ENCODE data around the gene FOXR1. TPM values are rescaled to one million over a fixed set of nuclear protein-coding genes. Genes with fewer than 3 reads are reported as not detected.
"Not testable (repeated sequence)": the region's sequence is repeated elsewhere in the genome, so short reads cannot be mapped to it uniquely, and the experiment has no call there.

FOXR1 gene
- total RNA-seq, 1 donor from 2014 or later = not detected

GRCh38 chr11:119014209-119014924 is 42.8 kb downstream of the FOXR1 start:
- TF ChIP-seq, protein P1, sequence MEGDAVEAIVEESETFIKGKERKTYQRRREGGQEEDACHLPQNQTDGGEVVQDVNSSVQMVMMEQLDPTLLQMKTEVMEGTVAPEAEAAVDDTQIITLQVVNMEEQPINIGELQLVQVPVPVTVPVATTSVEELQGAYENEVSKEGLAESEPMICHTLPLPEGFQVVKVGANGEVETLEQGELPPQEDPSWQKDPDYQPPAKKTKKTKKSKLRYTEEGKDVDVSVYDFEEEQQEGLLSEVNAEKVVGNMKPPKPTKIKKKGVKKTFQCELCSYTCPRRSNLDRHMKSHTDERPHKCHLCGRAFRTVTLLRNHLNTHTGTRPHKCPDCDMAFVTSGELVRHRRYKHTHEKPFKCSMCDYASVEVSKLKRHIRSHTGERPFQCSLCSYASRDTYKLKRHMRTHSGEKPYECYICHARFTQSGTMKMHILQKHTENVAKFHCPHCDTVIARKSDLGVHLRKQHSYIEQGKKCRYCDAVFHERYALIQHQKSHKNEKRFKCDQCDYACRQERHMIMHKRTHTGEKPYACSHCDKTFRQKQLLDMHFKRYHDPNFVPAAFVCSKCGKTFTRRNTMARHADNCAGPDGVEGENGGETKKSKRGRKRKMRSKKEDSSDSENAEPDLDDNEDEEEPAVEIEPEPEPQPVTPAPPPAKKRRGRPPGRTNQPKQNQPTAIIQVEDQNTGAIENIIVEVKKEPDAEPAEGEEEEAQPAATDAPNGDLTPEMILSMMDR (IDR thresholded peaks at IDR 0.05) = no peak
- H3K4me3 Mint-ChIP-seq = no peak overlapping the region
- H3K27me3 Mint-ChIP-seq = no peaks in the 10 kb centered on the region
- DNase-seq (no peak), ATAC-seq (ENCODE audit: low read depth) (no peak)
- intact Hi-C loops (cut with micrococcal nuclease) = no loop called here
- peaks cover 41% of the 10 kb centered on the region for H3K4me1 Mint-ChIP-seq
- no peak overlapping the region for H3K27ac Mint-ChIP-seq
- ChIA-PET CTCF (no interaction called here), POLR2A (interaction anchor here (0.5 to 3.9 kb wide), 3 partner anchors 12 to 18 kb away, joined by 3 to 18 read pairs (median 4); partner anchors contain the start of gene CENATAC)
- H3K9me3 Mint-ChIP-seq = no peaks in the 10 kb centered on the region
- H3K36me3 Mint-ChIP-seq (ENCODE audit: low read depth) = peaks cover 83% of the 10 kb centered on the region

- Mint-ChIP-seq H3K36me3 (ENCODE audit: low read depth) (peaks cover 86% of the 10 kb centered on the region), H3K4me3 (peak overlapping the region; percentile 28), H3K27me3 (no peaks in the 10 kb centered on the region), H3K9me3 (no peaks in the 10 kb centered on the region), H3K4me1 (peaks cover 49% of the 10 kb centered on the region), H3K27ac (no peak overlapping the region)
- TF ChIP-seq, protein P1 (IDR thresholded peaks at IDR 0.05) = no peak
- ChIA-PET CTCF (no interaction called here), POLR2A (interaction anchor here (0.5 to 3.9 kb wide), 3 partner anchors 12 to 41 kb away, joined by 3 to 18 read pairs (median 7); partner anchors contain the start of gene CENATAC)
- intact Hi-C loops (cut with micrococcal nuclease) = loop anchor here (5.0 kb wide), 2 partner anchors 182 to 223 kb away; partner anchors contain the start of gene DDX6
- ATAC-seq (ENCODE audit: low read depth) (no peak), DNase-seq (no peak)
Measured at GRCh38 chr11:119015054-119015611, 43.6 kb downstream of the FOXR1 start.

DNA sequence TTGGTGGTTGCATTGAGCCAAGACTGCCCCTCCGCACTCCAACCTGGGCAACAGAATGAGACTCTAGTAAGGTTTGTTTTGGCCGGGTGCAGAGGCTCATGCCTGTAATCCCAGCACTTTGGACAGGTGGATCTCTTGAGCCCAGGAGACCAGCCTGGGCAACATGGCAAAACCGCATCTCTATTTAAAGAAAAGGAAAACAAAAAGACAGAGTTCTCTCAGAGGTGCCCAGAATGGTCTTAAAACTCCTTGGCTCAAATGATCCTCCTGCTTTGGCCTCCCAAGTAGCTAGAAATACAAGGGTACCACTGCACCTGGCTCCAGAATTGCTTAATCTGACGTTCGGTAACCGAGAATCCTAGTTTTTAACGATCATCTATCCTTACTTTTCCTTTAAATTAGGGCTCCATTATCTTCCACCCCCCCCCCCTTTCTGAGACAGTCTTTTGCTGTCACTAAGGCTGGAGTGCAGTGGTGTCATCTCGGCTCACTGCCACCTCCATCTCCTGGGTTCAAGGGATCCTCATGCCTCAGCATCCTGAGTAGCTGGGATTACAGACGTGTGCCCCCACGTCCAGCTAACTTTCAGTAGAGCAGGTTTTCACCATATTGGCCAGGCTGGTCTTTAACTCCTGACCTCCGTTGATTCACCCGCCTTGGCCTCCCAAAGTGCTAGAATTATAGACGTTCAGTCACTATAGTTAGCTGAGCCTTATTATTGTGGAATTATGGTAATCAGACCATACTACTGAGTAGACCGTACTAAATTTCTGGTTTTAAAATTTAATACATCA is 44.9 kb downstream of the FOXR1 start:
- Mint-ChIP-seq H3K27me3 (no peaks in the 10 kb centered on the region), H3K36me3 (ENCODE audit: low read depth) (peaks cover 79% of the 10 kb centered on the region), H3K27ac (peak overlapping the region; percentile 100), H3K4me3 (peak overlapping the region; percentile 99), H3K9me3 (no peaks in the 10 kb centered on the region), H3K4me1 (peaks cover 52% of the 10 kb centered on the region)
- intact Hi-C loops (cut with micrococcal nuclease) = loop anchor here (5.0 kb wide), 2 partner anchors 181 to 224 kb away; partner anchors contain the start of gene DDX6
- DNase-seq (no peak), ATAC-seq (ENCODE audit: low read depth) (no peak)
- ChIA-PET CTCF (no interaction called here), POLR2A (interaction anchor here (0.5 to 3.9 kb wide), 5 partner anchors 18 to 581 kb away, joined by 3 to 23 read pairs (median 7); partner anchors contain the start of genes CENATAC and VPS11)
- TF ChIP-seq, protein P1 (IDR thresholded peaks at IDR 0.05) = no peak

DNA sequence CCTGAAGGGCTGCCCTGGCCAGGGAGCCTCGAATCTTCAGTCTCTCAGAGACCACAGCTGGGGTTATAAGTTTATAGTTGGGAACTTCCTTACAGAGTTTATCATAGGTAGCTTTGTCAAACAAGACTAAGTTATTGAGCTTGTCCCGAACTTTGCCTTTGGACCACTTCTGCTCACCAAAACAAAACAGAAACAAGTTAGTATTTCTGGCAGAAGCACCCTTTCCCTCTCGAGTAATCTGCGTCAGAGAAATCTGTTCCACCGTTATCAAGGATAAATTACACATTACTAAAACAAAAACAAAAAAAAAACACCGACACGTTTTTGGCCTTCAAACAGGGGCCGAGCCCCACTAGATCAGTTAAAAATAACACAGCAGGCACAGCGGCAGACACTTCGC is 45.8 kb downstream of the FOXR1 start:
- not testable (repeated sequence) for H3K9me3 Mint-ChIP-seq; ATAC-seq (ENCODE audit: low read depth); H3K27me3 Mint-ChIP-seq; DNase-seq
- POLR2A ChIA-PET = interaction anchor here (0.7 to 3.4 kb wide), 4 partner anchors 13 to 77 kb away, joined by 3 to 33 read pairs (median 22); partner anchors contain the start of genes CENATAC, SLC37A4 and VPS11
- Mint-ChIP-seq H3K36me3 (ENCODE audit: low read depth) (peaks cover 80% of the 10 kb centered on the region), H3K27ac (peak overlapping the region; percentile 100), H3K4me3 (peak overlapping the region; percentile 99), H3K4me1 (peaks cover 54% of the 10 kb centered on the region)
- CTCF ChIA-PET = interaction anchor here (0.7 kb wide), 1 partner anchor 793 kb away, joined by 3 read pairs; no protein-coding TSS in a partner anchor
- intact Hi-C loops (cut with micrococcal nuclease) = loop anchor here (5.0 kb wide), 2 partner anchors 180 to 225 kb away; partner anchors contain the start of gene DDX6

Measured in activated B cell treated with CpG ODN at 0.5 μM for 24 hours (primary cell).